ENCODE data around the gene MRAP.

The MRAP gene

GRCh38 chr21:32349333-32349944, 50.8 kb downstream of the MRAP start:
- no peak for DNase-seq (ENCODE audit: low spot score)

- DNase-seq (ENCODE audit: low spot score) = no peak
These were observed 51.7 kb downstream of the MRAP start for GRCh38 chr21:32350211-32350980.

- DNase-seq (ENCODE audit: low spot score) = no peak
These were observed 52.3 kb downstream of the MRAP start for GRCh38 chr21:32350981-32351380.

- no peak for DNase-seq (ENCODE audit: low spot score)
These were observed 52.8 kb downstream of the MRAP start for GRCh38 chr21:32351428-32351827.

- DNase-seq (ENCODE audit: low spot score) = no peak
These were observed 53.9 kb downstream of the MRAP start for GRCh38 chr21:32352526-32352925.

GRCh38 chr21:32353002-32353711, 54.5 kb downstream of the MRAP start:
- DNase-seq (ENCODE audit: low spot score) = no peak

- no peak for DNase-seq (ENCODE audit: low spot score)
These were observed 58.3 kb downstream of the MRAP start for GRCh38 chr21:32356874-32357395.

- DNase-seq (ENCODE audit: low spot score) = peak; percentile 17
These were observed 61.1 kb downstream of the MRAP start for GRCh38 chr21:32359719-32360260.

- no peak for DNase-seq (ENCODE audit: low spot score)
These were observed 61.8 kb downstream of the MRAP start for GRCh38 chr21:32360401-32360975.

All from HuH-7 (cell line).